Mesenchymal stem cell (in vitro differentiated cells and primary cell): Measurements from ENCODE around the gene HOPX.

Source experiments
- DNase-seq: peaks from one replicate; pipeline ENCODE4 v3.0.0-alpha.2; 2013
- H2AFZ ChIP-seq: one replicate; pipeline ENCODE4 v1.6.1; 2013; ENCODE audit warnings: low read depth, mild to moderate bottlenecking, control low read depth, inconsistent platforms, low read length, moderate library complexity
- H2AK5ac ChIP-seq: 2 replicates; pipeline ENCODE4 v1.6.1; 2013; ENCODE audit warnings: low read length, moderate library complexity, mild to moderate bottlenecking, inconsistent platforms; ENCODE audit not compliant: severe bottlenecking
- H2BK120ac ChIP-seq: one replicate; pipeline ENCODE4 v1.6.1; 2013; ENCODE audit warnings: low read depth, mild to moderate bottlenecking, inconsistent platforms, low read length, moderate library complexity
- H2BK12ac ChIP-seq, 2 experiments: one replicate each; pipeline ENCODE4 v1.6.1; 2013; ENCODE audit warnings: inconsistent platforms in 2 of 2, low read length in 2 of 2, mild to moderate bottlenecking in 2 of 2, moderate library complexity in 2 of 2, control low read depth in 1 of 2
- H2BK15ac ChIP-seq: one replicate; pipeline ENCODE4 v1.6.1; 2013; ENCODE audit warnings: mild to moderate bottlenecking, low read depth, inconsistent platforms; ENCODE audit not compliant: poor library complexity, severe bottlenecking
- H2BK5ac ChIP-seq: 2 replicates; pipeline ENCODE4 v1.6.1; 2013; ENCODE audit warnings: low read depth, mild to moderate bottlenecking, low read length, control low read depth, inconsistent platforms; ENCODE audit not compliant: poor library complexity, severe bottlenecking
- H3K14ac ChIP-seq, 2 experiments: one replicate each; pipeline ENCODE4 v1.6.1; 2013; ENCODE audit warnings: inconsistent platforms in 2 of 2, low read length in 2 of 2, control low read depth in 1 of 2, mild to moderate bottlenecking in 1 of 2, moderate library complexity in 1 of 2
- H3K18ac ChIP-seq, 2 experiments: one replicate each; pipeline ENCODE4 v1.6.1; 2013; ENCODE audit warnings: inconsistent platforms in 2 of 2, low read length in 2 of 2, control low read depth in 1 of 2, low read depth in 1 of 2, mild to moderate bottlenecking in 1 of 2
- H3K23ac ChIP-seq, 2 experiments: one replicate each; pipeline ENCODE4 v1.6.1; 2013; ENCODE audit warnings: inconsistent platforms in 2 of 2, low read length in 2 of 2, mild to moderate bottlenecking in 2 of 2, moderate library complexity in 2 of 2, control low read depth in 1 of 2
- H3K27ac ChIP-seq: 2 replicates; pipeline ENCODE4 v1.5.1; 2013; ENCODE audit warnings: mild to moderate bottlenecking, moderate library complexity, low read length, control low read depth, inconsistent platforms; ENCODE audit not compliant: poor library complexity, severe bottlenecking
- H3K27me3 ChIP-seq, 2 experiments: 2 replicates each; pipeline versions ENCODE4 v1.6.1 to v1.7.0; 2013; ENCODE audit warnings: low read length in 2 of 2, mild to moderate bottlenecking in 2 of 2, moderate library complexity in 2 of 2, control low read depth in 1 of 2, inconsistent platforms in 1 of 2; ENCODE audit not compliant: control insufficient read depth in 1 of 2, insufficient read depth in 1 of 2
- H3K36me3 ChIP-seq, 2 experiments: 2 replicates each; pipeline versions ENCODE4 v1.6.1 to v1.7.0; 2013; ENCODE audit warnings: low read length in 2 of 2, control low read depth in 1 of 2, inconsistent platforms in 1 of 2, low read depth in 1 of 2, mild to moderate bottlenecking in 1 of 2; ENCODE audit not compliant: insufficient read depth in 2 of 2, control insufficient read depth in 1 of 2
- H3K4ac ChIP-seq, 2 experiments: one replicate each; pipeline ENCODE4 v1.6.1; 2013; ENCODE audit warnings: inconsistent platforms in 2 of 2, low read length in 2 of 2, mild to moderate bottlenecking in 2 of 2, moderate library complexity in 2 of 2, control low read depth in 1 of 2, low read depth in 1 of 2
- H3K4me1 ChIP-seq: 2 replicates; pipeline ENCODE4 v1.6.1; 2013; ENCODE audit warnings: low read depth, low read length, control low read depth; ENCODE audit not compliant: control insufficient read depth, insufficient read depth
- H3K4me2 ChIP-seq: 2 replicates; pipeline ENCODE4 v1.6.1; 2013; ENCODE audit warnings: low read length, mild to moderate bottlenecking, inconsistent platforms; ENCODE audit not compliant: poor library complexity, severe bottlenecking
- H3K4me3 ChIP-seq, 2 experiments: 2 replicates each; pipeline versions ENCODE4 v1.5.1 to v1.7.0; 2013; ENCODE audit warnings: low read length in 2 of 2, mild to moderate bottlenecking in 2 of 2, control low read depth in 1 of 2, low read depth in 1 of 2; ENCODE audit not compliant: insufficient read depth in 1 of 2
- H3K79me1 ChIP-seq: replicated peaks from 2 replicates; pipeline ENCODE4 v1.6.1; 2013; ENCODE audit warnings: mild to moderate bottlenecking, control low read depth, low read length, inconsistent platforms; ENCODE audit not compliant: poor library complexity, severe bottlenecking
- H3K9ac ChIP-seq: 2 replicates; pipeline ENCODE4 v1.7.0; 2013; ENCODE audit warnings: mild to moderate bottlenecking, low read length, moderate library complexity
- H3K9me3 ChIP-seq: 2 replicates; pipeline ENCODE4 v1.7.0; 2013; ENCODE audit warnings: mild to moderate bottlenecking, low read length; ENCODE audit not compliant: control insufficient read depth
- H4K8ac ChIP-seq: one replicate; pipeline ENCODE4 v1.6.1; 2013; ENCODE audit warnings: inconsistent platforms, mild to moderate bottlenecking, low read length, moderate library complexity
- H4K91ac ChIP-seq: one replicate; pipeline ENCODE4 v1.6.1; 2013; ENCODE audit warnings: mild to moderate bottlenecking, low read length, inconsistent platforms
- WGBS: methylation state at CpG from one replicate; pipeline ENCODE4 v1.1.7; 2013; ENCODE audit warnings: mixed read lengths; 5-methylcytosine and 5-hydroxymethylcytosine counted together

The HOPX gene

GRCh38 chr4:56701644-56702043 is 20.5 kb upstream of the HOPX start:
- H2AFZ ChIP-seq, result no peak overlapping the region
- WGBS, result 44% methylated on average over 1 of the region's 2 CpGs

GRCh38 chr4:56701161-56701480 is 20.0 kb upstream of the HOPX start:
- no peak overlapping the region for H3K23ac ChIP-seq
- no peak overlapping the region for H3K9ac ChIP-seq
- DNase-seq, result no peak
- H3K4ac ChIP-seq, result no peak overlapping the region
- H2BK15ac ChIP-seq, result no peak overlapping the region
- H3K4me3 ChIP-seq, result no peak overlapping the region
- WGBS, result 85% methylated on average over 4 of the region's 4 CpGs
- no peak overlapping the region for H2BK12ac ChIP-seq
- H2BK120ac ChIP-seq, result no peak overlapping the region
- H2BK5ac ChIP-seq, result no peak overlapping the region
- H3K14ac ChIP-seq, result no peak overlapping the region
- H4K91ac ChIP-seq, result no peak overlapping the region
- peaks cover 0 to 34% of the 10 kb centered on the region in 2 experiments for H3K27me3 ChIP-seq
- no peak overlapping the region for H3K4me2 ChIP-seq
- H3K9me3 ChIP-seq, result peaks cover 6% of the 10 kb centered on the region
- H3K4me1 ChIP-seq, result no peaks in the 10 kb centered on the region
- H3K27ac ChIP-seq, result no peak overlapping the region
- H3K79me1 ChIP-seq, result no peaks in the 10 kb centered on the region
- no peaks in the 10 kb centered on the region for H3K36me3 ChIP-seq
- no peak overlapping the region for H3K18ac ChIP-seq
- H2AK5ac ChIP-seq, result no peak overlapping the region
- H2AFZ ChIP-seq, result no peak overlapping the region
- H4K8ac ChIP-seq, result no peak overlapping the region

More at GRCh38 chr4:56701644-56702043, 20.5 kb upstream of the HOPX start:
- no peak overlapping the region for H3K14ac ChIP-seq
- peaks cover 6% of the 10 kb centered on the region for H3K9me3 ChIP-seq
- no peak overlapping the region for H3K27ac ChIP-seq
- no peak overlapping the region for H3K4me2 ChIP-seq
- no peak overlapping the region for H2BK5ac ChIP-seq
- H3K4me1 ChIP-seq, result no peaks in the 10 kb centered on the region
- H3K9ac ChIP-seq, result no peak overlapping the region
- peaks cover 0 to 37% of the 10 kb centered on the region in 2 experiments for H3K27me3 ChIP-seq
- no peak overlapping the region for H2AK5ac ChIP-seq
- no peak overlapping the region for H2BK12ac ChIP-seq
- no peak overlapping the region for H4K8ac ChIP-seq
- no peak overlapping the region for H2BK120ac ChIP-seq
- no peaks in the 10 kb centered on the region for H3K79me1 ChIP-seq
- H3K23ac ChIP-seq, result no peak overlapping the region
- no peaks in the 10 kb centered on the region for H3K36me3 ChIP-seq
- no peak overlapping the region for H3K4ac ChIP-seq
- no peak overlapping the region for H3K4me3 ChIP-seq
- no peak overlapping the region for H4K91ac ChIP-seq
- DNase-seq, result no peak
- H2BK15ac ChIP-seq, result peak overlapping the region; percentile 36
- H3K18ac ChIP-seq, result no peak overlapping the region

GRCh38 chr4:56699537-56700105 is 18.5 kb upstream of the HOPX start:
- WGBS, result 85% methylated on average over 2 of the region's 2 CpGs
- H2BK5ac ChIP-seq, result no peak overlapping the region
- H4K8ac ChIP-seq, result no peak overlapping the region
- no peak overlapping the region for H2BK15ac ChIP-seq
- H3K4me1 ChIP-seq, result no peaks in the 10 kb centered on the region
- no peak overlapping the region for H3K9ac ChIP-seq
- H2AK5ac ChIP-seq, result no peak overlapping the region
- no peaks in the 10 kb centered on the region for H3K9me3 ChIP-seq
- no peak overlapping the region for H3K14ac ChIP-seq
- peaks cover 0 to 37% of the 10 kb centered on the region in 2 experiments for H3K27me3 ChIP-seq
- H3K18ac ChIP-seq, result no peak overlapping the region
- H3K4me3 ChIP-seq, result no peak overlapping the region
- no peak overlapping the region for H3K27ac ChIP-seq
- no peak overlapping the region for H3K23ac ChIP-seq
- H3K4ac ChIP-seq, result no peak overlapping the region
- no peak overlapping the region for H2AFZ ChIP-seq
- DNase-seq, result no peak
- no peak overlapping the region for H3K4me2 ChIP-seq
- H3K36me3 ChIP-seq, result no peaks in the 10 kb centered on the region
- no peak overlapping the region for H4K91ac ChIP-seq
- H2BK120ac ChIP-seq, result no peak overlapping the region
- H2BK12ac ChIP-seq, result no peak overlapping the region
- no peaks in the 10 kb centered on the region for H3K79me1 ChIP-seq

- no peak overlapping the region for H3K4ac ChIP-seq
- no peak overlapping the region for H3K23ac ChIP-seq
- no peak overlapping the region for H2AK5ac ChIP-seq
- H2BK120ac ChIP-seq, result no peak overlapping the region
- no peak overlapping the region for H3K27ac ChIP-seq
- H3K36me3 ChIP-seq, result no peaks in the 10 kb centered on the region
- no peak overlapping the region for H4K8ac ChIP-seq
- no peak overlapping the region for H3K4me2 ChIP-seq
- H2BK15ac ChIP-seq, result no peak overlapping the region
- no peak overlapping the region for H3K18ac ChIP-seq
- H2BK5ac ChIP-seq, result no peak overlapping the region
- H3K9ac ChIP-seq, result no peak overlapping the region
- H3K14ac ChIP-seq, result no peak overlapping the region
- no peak overlapping the region for H2BK12ac ChIP-seq
- WGBS, result 32% methylated on average over 4 of the region's 4 CpGs
- peaks cover 0 to 33% of the 10 kb centered on the region in 2 experiments for H3K27me3 ChIP-seq
- no peak overlapping the region for H4K91ac ChIP-seq
- no peaks in the 10 kb centered on the region for H3K4me1 ChIP-seq
- H3K79me1 ChIP-seq, result no peaks in the 10 kb centered on the region
- no peak overlapping the region for H2AFZ ChIP-seq
- H3K4me3 ChIP-seq, result no peak overlapping the region
- H3K9me3 ChIP-seq, result no peaks in the 10 kb centered on the region
- DNase-seq, result peak; percentile 88
Observed at GRCh38 chr4:56698329-56698728, 17.2 kb upstream of the HOPX start.
